Activated naive CD8-positive, alpha-beta T cell treated with anti-CD3 and anti-CD28 coated beads, Interleukin-2, amount 10 ng/mL, durations not matched to agents 7 days and 5 days (primary cell): ENCODE results near the gene ZNF432. TPM values are rescaled to one million over a fixed set of nuclear protein-coding genes. Genes with fewer than 3 reads are reported as not detected.
"Not testable (repeated sequence)": the region's sequence is repeated elsewhere in the genome, so short reads cannot be mapped to it uniquely, and the experiment has no call there.

Experiments
- ATAC-seq: fragments of 150-1000 bp; cut with Tn5 transposase; one replicate; pipeline ENCODE4 v1.10.0; 2021; ENCODE audit warnings: low read depth, moderate library complexity
- POLR2A ChIA-PET: fragments of 350-600 bp; sonication (Branson Sonifier 250); formaldehyde crosslinking; loops from one replicate; lab custom pipeline; 2021; ENCODE audit warnings: antibody characterized with exemption; lab: Charles Lee
- DNase-seq: peaks from one replicate; pipeline ENCODE4 v3.0.0; 2021
- H3K27ac Mint-ChIP-seq: one replicate; pipeline ENCODE4 v1.8.0; 2022; ENCODE audit warnings: mild to moderate bottlenecking, mixed read lengths
- H3K27me3 Mint-ChIP-seq: one replicate; pipeline ENCODE4 v1.8.0; 2022; ENCODE audit warnings: mild to moderate bottlenecking, moderate library complexity, mixed read lengths
- H3K36me3 Mint-ChIP-seq: one replicate; pipeline ENCODE4 v1.8.0; 2021; ENCODE audit warnings: mild to moderate bottlenecking, mixed read lengths
- H3K4me1 Mint-ChIP-seq: one replicate; pipeline ENCODE4 v1.8.0; 2021; ENCODE audit warnings: mixed read lengths
- H3K4me3 Mint-ChIP-seq: one replicate; pipeline ENCODE4 v1.8.0; 2022; ENCODE audit warnings: mild to moderate bottlenecking, moderate library complexity, mixed read lengths
- H3K9me3 Mint-ChIP-seq: one replicate; pipeline ENCODE4 v1.8.0; 2021; ENCODE audit warnings: mixed read lengths
- total RNA-seq, 2 experiments: library from RNA; stranded (reverse); gene quantifications; one replicate each; pipeline ENCODE4 v1.2.3, GENCODE V29; 2021

Gene ZNF432
- total RNA-seq, 2 experiments from 2014 or later, result 18.3 to 23.8 TPM

DNA sequence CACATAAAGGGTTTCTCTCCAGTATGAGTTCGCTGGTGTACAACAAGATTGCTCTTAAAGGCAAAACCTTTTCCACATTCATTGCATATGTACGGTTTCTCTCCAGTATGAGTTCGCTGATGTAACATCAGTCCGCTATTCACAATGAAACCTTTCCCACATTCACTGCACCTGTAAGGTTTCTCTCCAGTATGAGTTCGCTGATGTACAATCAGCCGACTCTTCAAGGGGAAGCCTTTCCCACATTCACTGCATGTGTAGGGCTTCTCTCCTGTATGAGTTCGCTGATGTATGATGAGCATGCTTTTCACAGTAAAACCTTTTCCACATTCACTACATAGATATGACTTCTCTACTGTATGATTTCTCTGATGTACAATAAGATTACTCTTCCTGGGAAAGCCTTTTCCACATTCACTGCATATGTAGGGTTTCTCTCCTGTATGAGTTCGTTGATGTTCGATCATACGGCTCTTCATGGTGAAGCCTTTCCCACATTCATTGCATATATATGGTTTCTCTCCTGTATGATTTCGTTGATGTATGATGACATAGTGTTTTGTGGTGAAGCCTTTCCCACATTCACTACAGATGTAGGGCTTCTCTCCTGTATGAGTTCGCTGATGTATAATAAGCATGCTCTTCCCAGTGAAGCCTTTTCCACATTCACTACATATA is 14.4 kb downstream of the ZNF432 start:
- H3K27ac Mint-ChIP-seq, result no peak overlapping the region
- H3K4me1 Mint-ChIP-seq, result no peaks in the 10 kb centered on the region
- ATAC-seq (no peak), DNase-seq (no peak)
- no peak overlapping the region for H3K4me3 Mint-ChIP-seq
- POLR2A ChIA-PET, result no interaction called here
- peaks cover 80% of the 10 kb centered on the region for H3K36me3 Mint-ChIP-seq
- peaks cover 36% of the 10 kb centered on the region for H3K9me3 Mint-ChIP-seq
- H3K27me3 Mint-ChIP-seq, result no peaks in the 10 kb centered on the region

DNA sequence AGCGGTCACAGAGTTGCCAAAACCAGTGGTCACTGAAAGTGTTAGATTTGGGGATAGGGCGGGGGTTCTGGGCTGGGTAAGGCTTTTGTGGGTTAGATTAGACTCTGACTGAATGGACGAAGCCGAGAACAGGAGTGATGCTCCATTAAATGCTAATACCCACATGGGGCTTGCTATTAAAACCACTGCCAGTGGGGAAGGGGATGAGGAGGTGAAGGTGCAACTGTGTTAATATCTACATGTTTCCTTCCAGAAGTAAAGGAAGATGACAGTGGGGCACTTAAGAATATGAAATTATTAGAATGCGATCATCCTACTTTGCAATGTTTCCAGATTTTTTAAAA is 19.9 kb downstream of the ZNF432 start:
- Mint-ChIP-seq H3K27ac (peak overlapping the region; percentile 99), H3K4me1 (peaks cover 10% of the 10 kb centered on the region), H3K4me3 (peak overlapping the region; percentile 99), H3K27me3 (no peaks in the 10 kb centered on the region), H3K9me3 (peaks cover 28% of the 10 kb centered on the region), H3K36me3 (peaks cover 66% of the 10 kb centered on the region)
- POLR2A ChIA-PET, result interaction anchor here (0.6 to 1.9 kb wide), 5 partner anchors 20 to 490 kb away, joined by 3 to 10 read pairs (median 3); partner anchors contain the start of genes ZNF432, ZNF615 and ZNF649
- no peak for DNase-seq
- peak; percentile 17 for ATAC-seq

GRCh38 chr19:52028027-52028779 is 20.4 kb downstream of the ZNF432 start, which contains the start of gene ZNF614:
Gene ZNF614 (minus strand): TSS chr19:52028379. CDS start chr19:52025745, 2,634 bp downstream.
- peaks cover 67% of the 10 kb centered on the region for H3K36me3 Mint-ChIP-seq
- ATAC-seq, result peak; percentile 96
- peak within 1 kb of the TSS; percentile 99 for H3K4me3 Mint-ChIP-seq
- POLR2A ChIA-PET, result interaction anchor here (0.6 to 1.9 kb wide), 5 partner anchors 20 to 490 kb away, joined by 3 to 10 read pairs (median 3); partner anchors contain the start of genes ZNF432, ZNF615 and ZNF649
- H3K9me3 Mint-ChIP-seq, result peaks cover 28% of the 10 kb centered on the region
- peak within 1 kb of the TSS; percentile 99 for H3K27ac Mint-ChIP-seq
- H3K27me3 Mint-ChIP-seq, result no peaks in the 10 kb centered on the region
- peaks cover 10% of the 10 kb centered on the region for H3K4me1 Mint-ChIP-seq
- DNase-seq, result peak; percentile 91

DNA sequence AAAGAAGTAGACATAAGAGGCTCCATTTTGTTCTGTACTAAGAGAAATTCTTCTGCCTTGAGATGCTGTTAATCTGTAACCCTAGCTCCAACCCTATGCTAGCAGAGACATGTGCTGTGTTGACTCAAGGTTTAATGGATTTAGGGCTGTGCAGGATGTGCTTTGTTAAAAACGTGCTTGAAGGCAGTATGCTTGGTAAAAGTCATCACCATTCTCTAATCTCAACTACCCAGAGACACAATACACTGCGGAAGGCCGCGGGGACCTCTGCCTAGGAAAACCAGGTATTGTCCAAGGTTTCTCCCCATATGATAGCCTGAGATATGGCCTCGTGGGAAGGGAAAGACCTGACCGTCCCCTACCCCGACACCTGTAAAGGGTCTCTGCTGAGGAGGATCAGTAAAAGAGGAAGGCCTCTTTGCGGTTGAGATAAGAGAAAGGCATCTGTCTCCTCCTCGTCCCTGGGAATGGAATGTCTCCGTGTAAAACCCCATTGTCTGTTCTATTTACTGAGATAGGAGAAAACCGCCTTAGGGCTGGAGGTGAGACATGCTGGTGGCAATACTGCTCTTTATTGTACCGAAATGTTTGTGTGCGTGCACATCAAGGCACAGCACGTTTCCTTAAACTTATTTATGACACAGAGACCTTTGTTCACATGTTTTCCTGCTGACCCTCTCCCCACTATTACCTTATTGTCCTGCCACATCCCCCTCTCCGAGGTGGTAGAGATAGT is 22.2 kb downstream of the ZNF432 start:
- ATAC-seq, H3K27ac Mint-ChIP-seq, H3K27me3 Mint-ChIP-seq, POLR2A ChIA-PET, H3K4me3 Mint-ChIP-seq, DNase-seq: not testable (repeated sequence)
- Mint-ChIP-seq H3K9me3 (peaks cover 27% of the 10 kb centered on the region), H3K36me3 (peaks cover 73% of the 10 kb centered on the region), H3K4me1 (peaks cover 10% of the 10 kb centered on the region)

GRCh38 chr19:52024478-52024877 is 24.2 kb downstream of the ZNF432 start:
- POLR2A ChIA-PET, H3K4me3 Mint-ChIP-seq, DNase-seq, ATAC-seq, H3K27ac Mint-ChIP-seq, H3K27me3 Mint-ChIP-seq: not testable (repeated sequence)
- peaks cover 42% of the 10 kb centered on the region for H3K9me3 Mint-ChIP-seq
- peaks cover 10% of the 10 kb centered on the region for H3K4me1 Mint-ChIP-seq
- peaks cover 76% of the 10 kb centered on the region for H3K36me3 Mint-ChIP-seq

DNA sequence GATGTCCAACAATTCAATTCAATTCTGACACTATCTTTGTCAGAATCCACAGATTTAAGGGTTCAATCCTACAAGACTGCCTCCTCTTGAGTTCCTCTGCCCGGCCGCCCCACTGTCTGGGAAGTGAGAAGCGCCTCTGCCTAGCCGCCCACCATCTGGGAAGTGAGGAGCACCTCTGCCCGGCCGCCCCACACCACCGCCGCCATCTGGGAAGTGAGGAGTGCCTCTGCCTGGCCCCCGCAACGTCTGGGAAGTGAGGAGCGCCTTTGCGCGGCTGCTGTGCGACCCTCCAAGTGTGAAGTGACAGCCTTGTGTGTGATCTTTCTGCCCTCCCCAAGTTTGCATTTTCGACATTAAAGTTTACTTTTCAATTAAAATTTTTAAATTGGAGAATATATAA is 26.4 kb downstream of the ZNF432 start:
- DNase-seq, result no peak
- POLR2A ChIA-PET, result no interaction called here
- H3K27ac Mint-ChIP-seq, result no peak overlapping the region
- peaks cover 50% of the 10 kb centered on the region for H3K9me3 Mint-ChIP-seq
- no peak for ATAC-seq
- peaks cover 3% of the 10 kb centered on the region for H3K4me1 Mint-ChIP-seq
- H3K4me3 Mint-ChIP-seq, result no peak overlapping the region
- H3K27me3 Mint-ChIP-seq, result no peaks in the 10 kb centered on the region
- H3K36me3 Mint-ChIP-seq, result peaks cover 92% of the 10 kb centered on the region

GRCh38 chr19:52020506-52020905 is 28.1 kb downstream of the ZNF432 start:
- Mint-ChIP-seq H3K27ac (no peak overlapping the region), H3K27me3 (no peaks in the 10 kb centered on the region), H3K36me3 (peaks cover 93% of the 10 kb centered on the region), H3K4me3 (no peak overlapping the region), H3K4me1 (no peaks in the 10 kb centered on the region), H3K9me3 (peaks cover 54% of the 10 kb centered on the region)
- ATAC-seq (no peak), DNase-seq (no peak)
- POLR2A ChIA-PET, result no interaction called here

- Mint-ChIP-seq H3K27ac (no peak overlapping the region), H3K36me3 (peaks cover 46% of the 10 kb centered on the region), H3K27me3 (no peaks in the 10 kb centered on the region), H3K4me1 (peaks cover 10% of the 10 kb centered on the region), H3K9me3 (peaks cover 28% of the 10 kb centered on the region), H3K4me3 (no peak overlapping the region)
- ATAC-seq (no peak), DNase-seq (no peak)
- POLR2A ChIA-PET, result no interaction called here
Measured at GRCh38 chr19:52010674-52011073, 38.0 kb downstream of the ZNF432 start.

- POLR2A ChIA-PET, result interaction anchor here (0.6 to 1.9 kb wide), 4 partner anchors 20 to 181 kb away, joined by 3 to 7 read pairs (median 5); partner anchors contain the start of genes ZNF432 and ZNF614
- Mint-ChIP-seq H3K36me3 (peaks cover 49% of the 10 kb centered on the region), H3K4me3 (peak within 1 kb of the TSS; percentile 91), H3K27me3 (no peaks in the 10 kb centered on the region), H3K27ac (peak within 1 kb of the TSS; percentile 97), H3K4me1 (peaks cover 10% of the 10 kb centered on the region), H3K9me3 (peaks cover 25% of the 10 kb centered on the region)
- peak; percentile 88 for DNase-seq
- peak; percentile 95 for ATAC-seq
Measured at GRCh38 chr19:52007806-52008557, 40.7 kb downstream of the ZNF432 start, which contains the start of gene ZNF615. Gene ZNF615 (minus strand): TSS chr19:52008211. CDS start chr19:52003711, 4,500 bp downstream.

- no peak for ATAC-seq
- no peak for DNase-seq
- peaks cover 10% of the 10 kb centered on the region for H3K4me1 Mint-ChIP-seq
- peaks cover 47% of the 10 kb centered on the region for H3K36me3 Mint-ChIP-seq
- POLR2A ChIA-PET, result interaction anchor here (1.5 to 1.9 kb wide), 2 partner anchors 21 to 42 kb away, joined by 6 to 7 read pairs; partner anchors contain the start of genes ZNF432 and ZNF614
- H3K27me3 Mint-ChIP-seq, result no peaks in the 10 kb centered on the region
- H3K4me3 Mint-ChIP-seq, result peak overlapping the region; percentile 91
- H3K27ac Mint-ChIP-seq, result peak overlapping the region; percentile 97
- H3K9me3 Mint-ChIP-seq, result peaks cover 24% of the 10 kb centered on the region
Measured at GRCh38 chr19:52007451-52007805, 41.2 kb downstream of the ZNF432 start.

- POLR2A ChIA-PET, result no interaction called here
- ATAC-seq (no peak), DNase-seq (no peak)
- Mint-ChIP-seq H3K9me3 (peaks cover 47% of the 10 kb centered on the region), H3K36me3 (peaks cover 58% of the 10 kb centered on the region), H3K27ac (no peak overlapping the region), H3K27me3 (no peaks in the 10 kb centered on the region), H3K4me1 (no peaks in the 10 kb centered on the region), H3K4me3 (no peak overlapping the region)
Measured at GRCh38 chr19:51994048-51994644, 54.5 kb downstream of the ZNF432 start.

DNA sequence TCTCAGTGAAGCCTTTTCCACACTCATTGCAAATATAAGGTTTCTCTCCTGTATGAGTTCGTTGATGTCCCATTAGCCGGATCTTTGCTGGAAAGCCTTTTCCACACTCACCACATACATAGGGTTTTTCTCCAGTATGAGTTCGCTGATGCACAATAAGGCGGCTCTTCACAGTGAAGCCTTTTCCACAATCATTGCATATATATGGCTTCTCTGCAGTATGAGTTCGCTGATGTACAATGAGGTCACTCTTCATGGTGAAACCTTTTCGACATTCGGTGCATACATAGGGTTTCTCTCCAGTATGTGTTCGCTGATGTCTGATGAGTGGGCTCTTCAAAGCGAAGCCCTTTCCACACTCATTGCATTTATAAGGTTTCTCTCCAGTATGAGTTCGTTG is 55.2 kb downstream of the ZNF432 start:
- Mint-ChIP-seq H3K9me3 (peaks cover 52% of the 10 kb centered on the region), H3K4me3 (no peak overlapping the region), H3K4me1 (no peaks in the 10 kb centered on the region), H3K27me3 (no peaks in the 10 kb centered on the region), H3K27ac (no peak overlapping the region), H3K36me3 (peaks cover 54% of the 10 kb centered on the region)
- DNase-seq (no peak), ATAC-seq (no peak)
- POLR2A ChIA-PET, result no interaction called here
